GM12878 (cell line): ENCODE data around the gene CXADR. TPM values are rescaled to one million over a fixed set of nuclear protein-coding genes. Genes with fewer than 3 reads are reported as not detected.

Experiments used
- ATAC-seq: fragments of 200-7000 bp; cut with Tn5 transposase; 3 replicates; pipeline ENCODE4 v1.9.1; 2020; ENCODE audit warnings: mild to moderate bottlenecking, moderate library complexity
- BruUV-seq: library from RNA; stranded (reverse); fragments of 400-500 nt; replicated peaks from 2 replicates; lab custom pipeline; 2021; lab: Mats Ljungman, UMichigan
- CTCF ChIA-PET: fragments of 300-600 bp; sonication (Branson Sonifier 250); formaldehyde crosslinking; extraction: SDS; loops from one replicate; lab custom pipeline; 2021; ENCODE audit warnings: inconsistent platforms; lab: Yijun Ruan, JAX
- POLR2A ChIA-PET: fragments of 350-600 bp; formaldehyde crosslinking; extraction: SDS; loops from one replicate; lab custom pipeline; 2021; ENCODE audit warnings: inconsistent platforms; lab: Charles Lee
- RAD21 ChIA-PET: fragments of 300-600 bp; sonication (Branson Sonifier 250); formaldehyde crosslinking; loops from one replicate; lab custom pipeline; 2023; ENCODE audit warnings: antibody characterized with exemption; ENCODE audit not compliant: unreplicated experiment; lab: Charles Lee
- SMC1A ChIA-PET: fragments of 300-600 bp; sonication (Branson Sonifier 250); formaldehyde crosslinking; loops from one replicate; lab custom pipeline; 2023; ENCODE audit not compliant: unreplicated experiment, uncharacterized antibody; lab: Charles Lee
- DNase-seq: peaks from one replicate; pipeline ENCODE4 v3.0.0-alpha.2; 2011; ENCODE audit warnings: low read depth, low spot score
- FAIRE-seq: peaks from 3 replicates; lab custom pipeline; 2011; peaks lifted over from hg19 to GRCh38; lab: Jason Lieb, UNC
- H2AFZ ChIP-seq: 2 replicates; pipeline ENCODE4 v1.6.0; 2011; ENCODE audit warnings: low read depth, low read length, control low read depth; ENCODE audit not compliant: control insufficient read depth
- H3K27ac ChIP-seq: 2 replicates; pipeline ENCODE4 v1.5.1; 2011; ENCODE audit warnings: control low read depth; ENCODE audit not compliant: control insufficient read depth, insufficient read depth
- H3K27me3 ChIP-seq, 2 experiments: replicated peaks in 1 of 2; 2 replicates each; pipeline versions ENCODE4 v1.6.0 to v1.6.1; 2011; ENCODE audit warnings: low read length in 1 of 2; ENCODE audit not compliant: control insufficient read depth in 2 of 2, insufficient read depth in 2 of 2
- H3K36me3 ChIP-seq, 2 experiments: 2 replicates each; pipeline ENCODE4 v1.5.1; 2011; ENCODE audit warnings: low read length in 1 of 2; ENCODE audit not compliant: control insufficient read depth in 2 of 2, insufficient read depth in 2 of 2
- H3K4me1 ChIP-seq: 2 replicates; pipeline ENCODE4 v1.6.1; 2011; ENCODE audit warnings: mild to moderate bottlenecking, low read length, moderate library complexity, mixed read lengths; ENCODE audit not compliant: control insufficient read depth, insufficient read depth
- H3K4me2 ChIP-seq: 2 replicates; pipeline ENCODE4 v1.6.0; 2011; ENCODE audit warnings: control low read depth; ENCODE audit not compliant: control insufficient read depth, insufficient read depth
- H3K4me3 ChIP-seq: fragments of 200-600 bp; sonication (generic); 2 replicates; pipeline ENCODE4 v1.5.1; 2016
- H3K79me2 ChIP-seq: 2 replicates; pipeline ENCODE4 v1.6.0; 2011; ENCODE audit warnings: low read length; ENCODE audit not compliant: control insufficient read depth, insufficient read depth
- H3K9ac ChIP-seq: 2 replicates; pipeline ENCODE4 v1.8.0; 2011; ENCODE audit warnings: low read length, control low read depth, mixed read lengths; ENCODE audit not compliant: control insufficient read depth, insufficient read depth
- H3K9me3 ChIP-seq: replicated peaks from 3 replicates; pipeline ENCODE4 v1.5.1; 2011; ENCODE audit warnings: mild to moderate bottlenecking, low read length; ENCODE audit not compliant: control insufficient read depth, insufficient read depth
- H4K20me1 ChIP-seq: 2 replicates; pipeline ENCODE4 v1.6.0; 2011; ENCODE audit not compliant: control insufficient read depth, insufficient read depth
- BRCA1 ChIP-seq: IDR thresholded peaks from 2 replicates; pipeline ENCODE4 v1.6.1; 2011; ENCODE audit warnings: low read depth, low read length, improper control_type of control experiment
- CREB1 ChIP-seq: IDR thresholded peaks from 2 replicates; pipeline ENCODE4 v1.6.1; 2012; ENCODE audit warnings: low read depth, mild to moderate bottlenecking, inconsistent platforms
- EGR1 ChIP-seq, 2 experiments: IDR thresholded peaks; 1 replicate in 1 of 2; 2 replicates in 1 of 2; pipeline ENCODE4 v1.6.1; 2011 to 2012; ENCODE audit warnings: low read depth in 2 of 2, low read length in 2 of 2, borderline replicate concordance in 1 of 2, mild to moderate bottlenecking in 1 of 2, moderate library complexity in 1 of 2
- GABPA ChIP-seq: IDR thresholded peaks from 2 replicates; pipeline ENCODE4 v1.6.1; 2014; ENCODE audit warnings: antibody characterized with exemption, low read depth, mild to moderate bottlenecking, inconsistent platforms
- GATAD2B ChIP-seq: fragments of 450-650 bp; conservative IDR thresholded peaks from 2 replicates; pipeline ENCODE4 v1.6.1; 2017; ENCODE audit warnings: low read depth, mild to moderate bottlenecking, moderate library complexity
- IKZF1 ChIP-seq: fragments of 450-650 bp; conservative IDR thresholded peaks from 2 replicates; pipeline ENCODE4 v1.6.1; 2017; ENCODE audit warnings: antibody characterized with exemption, mild to moderate bottlenecking
- MYB ChIP-seq: fragments of 150-350 bp; IDR thresholded peaks from 2 replicates; pipeline ENCODE4 v1.6.1; 2014; ENCODE audit warnings: mild to moderate bottlenecking, low read depth, low read length, borderline replicate concordance
- NFIC ChIP-seq: IDR thresholded peaks from 2 replicates; pipeline ENCODE4 v1.6.1; 2012; ENCODE audit warnings: low read depth, mild to moderate bottlenecking, inconsistent platforms, low read length, moderate library complexity
- PAX8 ChIP-seq: fragments of 450-650 bp; IDR thresholded peaks from 2 replicates; pipeline ENCODE4 v1.6.1; 2017; ENCODE audit warnings: mild to moderate bottlenecking, moderate library complexity
- POLR2AphosphoS2 ChIP-seq: IDR thresholded peaks from 2 replicates; pipeline ENCODE4 v1.6.1; 2011; ENCODE audit warnings: low read depth, mild to moderate bottlenecking, low read length, improper control_type of control experiment, moderate library complexity
- RAD51 ChIP-seq: fragments of 450-650 bp; IDR thresholded peaks from 2 replicates; pipeline ENCODE4 v1.6.1; 2016; ENCODE audit warnings: moderate library complexity, mild to moderate bottlenecking, inconsistent platforms
- RB1 ChIP-seq: fragments of 450-650 bp; formaldehyde crosslinking; IDR thresholded peaks from 2 replicates; pipeline ENCODE4 v1.6.1; 2017; ENCODE audit warnings: mild to moderate bottlenecking, borderline replicate concordance
- TBL1XR1 ChIP-seq: IDR thresholded peaks from 2 replicates; pipeline ENCODE4 v1.6.1; 2012; ENCODE audit warnings: low read depth, low read length, improper control_type of control experiment
- ZZZ3 ChIP-seq: IDR thresholded peaks from 2 replicates; pipeline ENCODE4 v1.6.1; 2011; ENCODE audit warnings: low read depth; ENCODE audit not compliant: control insufficient read depth, insufficient read length
- WGBS: methylation state at CpG from one replicate; pipeline ENCODE4 v1.1.6; 2016; ENCODE audit warnings: low lambda C conversion rate; ENCODE audit not compliant: insufficient replicate concordance, insufficient coverage; ENCODE audit errors: missing lambda C conversion rate; 5-methylcytosine and 5-hydroxymethylcytosine counted together
- in situ Hi-C: fragments of 300-500 bp; cut with MboI; formaldehyde crosslinking; loops from 9 replicates; pipeline ENCODE4 v1.14.3; 2018; ENCODE audit warnings: mixed read lengths
- intact Hi-C: fragments of 100-400 bp; cut with micrococcal nuclease; formaldehyde crosslinking; loops from one replicate; pipeline ENCODE4 v1.14.2; 2022; ENCODE audit not compliant: unreplicated experiment
- polyA plus RNA-seq, 11 experiments: library from polyadenylated mRNA; depleted of rRNA in 4 of 11; unstranded in 6 of 11; stranded (reverse) in 5 of 11; fragments of >200 nt; fragmentation: Nextera tagmentation in 4 of 11; fragmentation: Illumina TruSeq in 1 of 11; extraction: Ambion mirVana in 4 of 11; extraction: Trizol in 1 of 11; gene quantifications; 1 replicate in 1 of 11; 2 replicates in 10 of 11; pipeline versions ENCODE4 v1.2.1 to v1.2.3, GENCODE V29; 2011 to 2016; ENCODE audit warnings: inconsistent platforms in 2 of 11, missing spikeins in 2 of 11, low read depth in 1 of 11
- total RNA-seq, 4 experiments: library from RNA; depleted of rRNA in 3 of 4; stranded (reverse); fragments of >200 nt in 3 of 4; fragmentation: Illumina TruSeq in 1 of 4; extraction: Trizol in 1 of 4; gene quantifications; 2 replicates each; pipeline versions ENCODE4 v1.2.1 to v1.2.3, GENCODE V29; 2013 to 2021
- TF ChIP-seq, protein P1 (sequence below): fragments of 450-650 bp; formaldehyde crosslinking; IDR thresholded peaks from 2 replicates; pipeline ENCODE4 v1.5.0; 2022; ENCODE audit warnings: mild to moderate bottlenecking, missing genetic modification characterization
- TF ChIP-seq, protein P2 (sequence below): IDR thresholded peaks from 2 replicates; pipeline ENCODE4 v1.6.1; 2012; ENCODE audit warnings: low read depth, low read length, improper control_type of control experiment

The CXADR gene
- total and polyA plus RNA-seq, 10 of the 15 experiments (the other 5 are each of a cell fraction or from before 2014, with no cell fraction given): 0.01 to 0.64 (median 0.13) TPM

DNA sequence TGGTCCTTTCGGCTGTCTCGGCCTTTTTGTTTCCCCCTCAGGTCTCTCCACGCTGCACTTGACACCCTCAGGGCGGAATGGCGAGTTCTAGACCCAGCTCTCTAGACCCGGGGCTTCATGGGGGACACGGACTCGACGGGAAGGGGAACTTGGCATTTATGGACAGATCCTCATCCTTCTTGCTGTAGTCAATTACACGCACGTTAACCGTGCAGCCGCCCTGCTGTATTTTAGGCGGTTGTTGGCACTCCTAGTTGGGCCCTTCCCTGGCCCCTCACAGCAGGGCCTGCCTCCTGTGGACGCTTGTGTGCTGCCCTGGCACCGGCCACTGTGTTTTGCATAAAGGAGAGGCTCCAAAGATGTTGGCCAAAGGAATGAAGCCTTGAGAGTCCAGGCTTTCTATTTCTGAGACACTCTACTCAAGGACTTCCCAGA is 100.4 kb downstream of the CXADR start:
- Histone ChIP-seq H3K4me1 (no peaks in the 10 kb centered on the region; the same call in 1 of the 2 replicates), H3K9ac (peak overlapping the region; percentile 93), H3K4me3 (peak overlapping the region; percentile 100; the same call in 1 of the 2 replicates)
- CTCF ChIA-PET: interaction anchor here (0.8 kb wide), 1 partner anchor 27 kb away, joined by 3 read pairs; no protein-coding TSS in a partner anchor
- no peak for DNase-seq
- TF ChIP-seq RB1 (no peak), GABPA (no peak), NFIC (no peak), TBL1XR1 (no peak), BRCA1 (no peak), EGR1 (IDR thresholded peaks at IDR 0.05; ENCODE audit: borderline replicate concordance in 1 of 2, low read depth in 2 of 2, low read length in 2 of 2) (no peak), RAD51 (no peak), GATAD2B (0 out of 2 replicates have a peak, but pooled peaks have one; percentile 3), PAX8 (no peak), CREB1 (no peak), POLR2AphosphoS2 (no peak), MYB (no peak), ZZZ3 (no peak), IKZF1 (0 out of 2 replicates have a peak, but pooled peaks have one; percentile 5)
- TF ChIP-seq, protein P1, sequence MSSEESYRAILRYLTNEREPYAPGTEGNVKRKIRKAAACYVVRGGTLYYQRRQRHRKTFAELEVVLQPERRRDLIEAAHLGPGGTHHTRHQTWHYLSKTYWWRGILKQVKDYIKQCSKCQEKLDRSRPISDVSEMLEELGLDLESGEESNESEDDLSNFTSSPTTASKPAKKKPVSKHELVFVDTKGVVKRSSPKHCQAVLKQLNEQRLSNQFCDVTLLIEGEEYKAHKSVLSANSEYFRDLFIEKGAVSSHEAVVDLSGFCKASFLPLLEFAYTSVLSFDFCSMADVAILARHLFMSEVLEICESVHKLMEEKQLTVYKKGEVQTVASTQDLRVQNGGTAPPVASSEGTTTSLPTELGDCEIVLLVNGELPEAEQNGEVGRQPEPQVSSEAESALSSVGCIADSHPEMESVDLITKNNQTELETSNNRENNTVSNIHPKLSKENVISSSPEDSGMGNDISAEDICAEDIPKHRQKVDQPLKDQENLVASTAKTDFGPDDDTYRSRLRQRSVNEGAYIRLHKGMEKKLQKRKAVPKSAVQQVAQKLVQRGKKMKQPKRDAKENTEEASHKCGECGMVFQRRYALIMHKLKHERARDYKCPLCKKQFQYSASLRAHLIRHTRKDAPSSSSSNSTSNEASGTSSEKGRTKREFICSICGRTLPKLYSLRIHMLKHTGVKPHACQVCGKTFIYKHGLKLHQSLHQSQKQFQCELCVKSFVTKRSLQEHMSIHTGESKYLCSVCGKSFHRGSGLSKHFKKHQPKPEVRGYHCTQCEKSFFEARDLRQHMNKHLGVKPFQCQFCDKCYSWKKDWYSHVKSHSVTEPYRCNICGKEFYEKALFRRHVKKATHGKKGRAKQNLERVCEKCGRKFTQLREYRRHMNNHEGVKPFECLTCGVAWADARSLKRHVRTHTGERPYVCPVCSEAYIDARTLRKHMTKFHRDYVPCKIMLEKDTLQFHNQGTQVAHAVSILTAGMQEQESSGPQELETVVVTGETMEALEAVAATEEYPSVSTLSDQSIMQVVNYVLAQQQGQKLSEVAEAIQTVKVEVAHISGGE (CRISPR knock-in tag): no peak
- TF ChIP-seq, protein P2, sequence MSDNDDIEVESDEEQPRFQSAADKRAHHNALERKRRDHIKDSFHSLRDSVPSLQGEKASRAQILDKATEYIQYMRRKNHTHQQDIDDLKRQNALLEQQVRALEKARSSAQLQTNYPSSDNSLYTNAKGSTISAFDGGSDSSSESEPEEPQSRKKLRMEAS: no peak
- TF ChIP-seq, all 136 proteins: peak for 2
- BruUV-seq: no TSS peak
- no peak for FAIRE-seq
- peak; percentile 3 for ATAC-seq
- 74% methylated on average over 16 of the region's 16 CpGs for WGBS
- H3K27me3 ChIP-seq: no peaks in the 10 kb centered on the region
- H3K79me2 ChIP-seq: peaks cover 43% of the 10 kb centered on the region
- H2AFZ ChIP-seq: peak overlapping the region; percentile 68
- ChIA-PET POLR2A (no interaction called here), RAD21 (interaction anchor here (0.6 kb wide), 1 partner anchor 177 kb away, joined by 3 read pairs; no protein-coding TSS in a partner anchor), SMC1A (no interaction called here)
- peak overlapping the region; percentile 36; the same call in 1 of the 2 replicates for H3K4me2 ChIP-seq
- in situ Hi-C loops: loop anchor here (5.0 to 25.0 kb wide), 2 partner anchors 169 to 1876 kb away; partner anchors contain the start of gene USP25
- intact Hi-C loops: loop anchor here (2.0 to 10.0 kb wide), 3 partner anchors 169 to 236 kb away; partner anchors contain the start of gene C21orf91
- H4K20me1 ChIP-seq: no peaks in the 10 kb centered on the region
- H3K36me3 ChIP-seq: peaks cover 0 to 3% of the 10 kb centered on the region in 2 experiments; a peak in 1 of 4 replicates
- H3K27ac ChIP-seq: no peak overlapping the region
- no peaks in the 10 kb centered on the region for H3K9me3 ChIP-seq
